ENCODE measurements around the gene C17orf67. TPM values are rescaled to one million over a fixed set of nuclear protein-coding genes. Genes with fewer than 3 reads are reported as not detected.

The C17orf67 gene
- total RNA-seq, 1 donor from 2014 or later = 2.7 TPM

DNA sequence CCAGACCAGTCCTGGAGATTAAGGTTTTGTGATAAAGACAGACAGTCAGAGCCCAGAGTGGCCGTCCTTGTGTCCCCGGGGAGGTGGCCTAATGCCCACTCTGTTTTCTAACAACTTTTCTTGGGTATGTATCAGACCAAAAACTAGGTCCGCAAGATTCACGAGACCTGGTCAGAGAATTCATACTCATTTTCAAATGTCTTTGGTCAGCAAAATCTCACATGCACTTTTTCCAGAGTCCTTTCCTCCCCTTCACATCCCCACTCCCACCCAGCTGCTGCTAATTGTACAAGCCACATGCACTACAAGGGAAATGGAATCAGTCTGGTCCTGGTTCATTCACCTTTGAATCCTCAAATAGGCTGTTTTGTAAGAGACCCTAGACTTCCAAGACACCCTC, 61.7 kb downstream of the C17orf67 start:
- no peak for TF ChIP-seq POLR2A (IDR thresholded peaks at IDR 0.05)
- TF ChIP-seq, protein P1, sequence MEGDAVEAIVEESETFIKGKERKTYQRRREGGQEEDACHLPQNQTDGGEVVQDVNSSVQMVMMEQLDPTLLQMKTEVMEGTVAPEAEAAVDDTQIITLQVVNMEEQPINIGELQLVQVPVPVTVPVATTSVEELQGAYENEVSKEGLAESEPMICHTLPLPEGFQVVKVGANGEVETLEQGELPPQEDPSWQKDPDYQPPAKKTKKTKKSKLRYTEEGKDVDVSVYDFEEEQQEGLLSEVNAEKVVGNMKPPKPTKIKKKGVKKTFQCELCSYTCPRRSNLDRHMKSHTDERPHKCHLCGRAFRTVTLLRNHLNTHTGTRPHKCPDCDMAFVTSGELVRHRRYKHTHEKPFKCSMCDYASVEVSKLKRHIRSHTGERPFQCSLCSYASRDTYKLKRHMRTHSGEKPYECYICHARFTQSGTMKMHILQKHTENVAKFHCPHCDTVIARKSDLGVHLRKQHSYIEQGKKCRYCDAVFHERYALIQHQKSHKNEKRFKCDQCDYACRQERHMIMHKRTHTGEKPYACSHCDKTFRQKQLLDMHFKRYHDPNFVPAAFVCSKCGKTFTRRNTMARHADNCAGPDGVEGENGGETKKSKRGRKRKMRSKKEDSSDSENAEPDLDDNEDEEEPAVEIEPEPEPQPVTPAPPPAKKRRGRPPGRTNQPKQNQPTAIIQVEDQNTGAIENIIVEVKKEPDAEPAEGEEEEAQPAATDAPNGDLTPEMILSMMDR (IDR thresholded peaks at IDR 0.05) = no peak
- TF ChIP-seq POLR2AphosphoS5 (IDR thresholded peaks at IDR 0.05; ENCODE audit: insufficient read depth in 1 of 2, low read depth in 1 of 2) = no peak
- Histone ChIP-seq H3K36me3 (no peaks in the 10 kb centered on the region), H3K4me3 (no peak overlapping the region), H3K27ac (no peak overlapping the region), H3K27me3 (no peaks in the 10 kb centered on the region), H3K9me3 (no peaks in the 10 kb centered on the region), H3K4me1 (no peaks in the 10 kb centered on the region)
- intact Hi-C loops (cut with DNase I) = loop anchor here (10.0 kb wide), 1 partner anchor 177 kb away; the partner anchor contains the start of gene NOG
- DNase-seq (ENCODE audit: extremely low spot score in 2 of 2) = no peak

DNA sequence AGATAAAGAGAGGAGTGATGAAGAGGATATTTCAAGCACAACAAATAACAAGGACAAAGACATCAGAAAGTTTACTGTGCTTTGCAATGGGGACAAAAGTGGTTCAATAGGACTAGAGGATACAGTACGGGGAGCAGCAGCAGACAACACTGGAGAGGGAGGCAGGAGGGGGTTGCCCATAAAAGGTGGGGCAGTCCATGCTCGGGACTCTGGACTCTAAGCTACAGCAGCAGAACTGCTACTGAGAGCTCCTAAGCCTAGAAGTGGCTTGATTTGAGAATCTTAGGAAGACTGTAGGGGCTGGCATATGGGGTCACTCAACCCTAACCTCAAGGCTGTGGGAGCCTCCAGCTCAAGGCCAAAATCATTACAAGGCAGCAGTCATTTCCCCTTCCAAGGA, 62.2 kb downstream of the C17orf67 start:
- H3K4me3 ChIP-seq = no peak overlapping the region
- H3K4me1 ChIP-seq = no peaks in the 10 kb centered on the region
- H3K27me3 ChIP-seq = no peaks in the 10 kb centered on the region
- no peaks in the 10 kb centered on the region for H3K36me3 ChIP-seq
- no peaks in the 10 kb centered on the region for H3K9me3 ChIP-seq
- H3K27ac ChIP-seq = no peak overlapping the region
- no peak for DNase-seq (ENCODE audit: extremely low spot score in 2 of 2)
- TF ChIP-seq, protein P1 (IDR thresholded peaks at IDR 0.05) = no peak
- TF ChIP-seq POLR2A (IDR thresholded peaks at IDR 0.05) (no peak), POLR2AphosphoS5 (IDR thresholded peaks at IDR 0.05; ENCODE audit: insufficient read depth in 1 of 2, low read depth in 1 of 2) (no peak)
- intact Hi-C loops (cut with DNase I) = loop anchor here (10.0 kb wide), 1 partner anchor 177 kb away; the partner anchor contains the start of gene NOG

DNA sequence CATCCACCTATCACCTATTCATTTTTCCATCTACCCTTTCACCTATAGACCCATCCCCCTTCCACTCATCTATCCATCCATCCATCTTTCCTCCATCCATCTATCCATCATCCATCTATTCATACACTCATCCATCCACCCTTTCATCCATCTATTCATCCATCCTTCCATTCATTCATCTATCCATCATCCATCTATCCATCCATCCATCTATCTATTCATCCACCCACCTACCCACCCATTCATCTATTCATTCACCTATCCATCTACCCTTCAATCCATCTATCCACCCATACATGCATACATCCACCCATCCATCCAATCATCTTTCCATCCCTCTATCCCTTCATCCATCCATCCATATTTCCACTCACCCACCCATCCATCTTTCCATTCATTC, 63.3 kb downstream of the C17orf67 start:
- TF ChIP-seq, protein P1 (IDR thresholded peaks at IDR 0.05) = no peak
- no peak for TF ChIP-seq POLR2A (IDR thresholded peaks at IDR 0.05)
- DNase-seq (ENCODE audit: extremely low spot score in 2 of 2) = no peak
- Histone ChIP-seq H3K4me3 (no peak overlapping the region), H3K27ac (no peak overlapping the region), H3K4me1 (no peaks in the 10 kb centered on the region), H3K27me3 (no peaks in the 10 kb centered on the region), H3K36me3 (no peaks in the 10 kb centered on the region), H3K9me3 (no peaks in the 10 kb centered on the region)
- intact Hi-C loops (cut with DNase I) = loop anchor here (10.0 kb wide), 1 partner anchor 176 kb away; the partner anchor contains the start of gene NOG

DNA sequence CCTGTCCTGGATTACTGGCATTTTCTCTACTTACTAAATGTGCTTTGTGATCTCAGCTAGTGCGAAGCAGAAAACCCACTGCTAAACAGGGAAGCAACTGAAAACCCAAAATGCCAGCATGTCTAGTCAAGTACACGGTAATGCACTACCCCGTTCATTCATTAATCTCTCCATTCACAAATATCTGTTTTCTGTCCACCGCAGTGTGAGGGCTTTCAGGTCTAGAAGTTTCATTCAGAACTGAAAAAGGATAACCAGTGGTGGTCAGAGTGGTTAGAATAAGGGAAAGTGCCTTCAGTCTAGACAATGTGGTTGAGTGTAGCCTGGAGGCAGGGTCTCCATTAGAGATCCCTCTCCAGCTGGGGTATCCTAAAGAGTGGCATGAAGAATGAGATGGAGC, 68.3 kb downstream of the C17orf67 start:
- intact Hi-C loops (cut with DNase I) = no loop called here
- no peaks in the 10 kb centered on the region for H3K36me3 ChIP-seq
- TF ChIP-seq POLR2A (IDR thresholded peaks at IDR 0.05) (no peak), POLR2AphosphoS5 (IDR thresholded peaks at IDR 0.05; ENCODE audit: insufficient read depth in 1 of 2, low read depth in 1 of 2) (no peak)
- TF ChIP-seq, protein P1 (IDR thresholded peaks at IDR 0.05) = no peak
- no peaks in the 10 kb centered on the region for H3K27me3 ChIP-seq
- DNase-seq (ENCODE audit: extremely low spot score in 2 of 2) = no peak
- H3K27ac ChIP-seq = no peak overlapping the region
- H3K4me3 ChIP-seq = no peak overlapping the region
- no peaks in the 10 kb centered on the region for H3K4me1 ChIP-seq
- H3K9me3 ChIP-seq = no peaks in the 10 kb centered on the region

DNA sequence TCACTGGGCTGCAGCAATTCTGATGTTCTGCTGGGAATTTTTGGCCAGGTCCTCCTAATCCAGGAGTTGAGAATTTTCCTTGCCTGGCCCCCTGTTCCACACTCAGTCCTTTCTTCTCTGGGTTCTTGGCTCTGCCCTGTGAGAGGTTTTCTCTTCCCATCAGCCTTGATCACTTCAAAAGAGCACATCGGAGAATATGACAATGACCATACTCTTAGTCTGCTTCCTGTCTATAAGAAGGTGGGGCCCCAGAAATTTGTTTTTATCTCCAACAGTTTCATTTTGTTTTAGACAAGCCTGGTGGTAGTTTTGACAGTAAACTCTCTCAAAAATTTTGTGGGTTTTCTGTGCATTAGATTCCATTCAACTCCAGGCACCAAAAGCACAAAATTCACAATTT, 70.7 kb downstream of the C17orf67 start:
- Histone ChIP-seq H3K36me3 (no peaks in the 10 kb centered on the region), H3K4me1 (no peaks in the 10 kb centered on the region), H3K27me3 (no peaks in the 10 kb centered on the region), H3K27ac (no peak overlapping the region), H3K4me3 (no peak overlapping the region), H3K9me3 (no peaks in the 10 kb centered on the region)
- intact Hi-C loops (cut with DNase I) = no loop called here
- TF ChIP-seq POLR2AphosphoS5 (IDR thresholded peaks at IDR 0.05; ENCODE audit: insufficient read depth in 1 of 2, low read depth in 1 of 2) = no peak
- TF ChIP-seq POLR2A (IDR thresholded peaks at IDR 0.05) = no peak
- TF ChIP-seq, protein P1 (IDR thresholded peaks at IDR 0.05) = no peak
- DNase-seq (ENCODE audit: extremely low spot score in 2 of 2) = no peak
